Measurements from ENCODE around the gene GRIN2A.

The GRIN2A gene

GRCh38 chr16:9827062-9827752, 355.0 kb downstream of the GRIN2A start:
- H3K27ac ChIP-seq (ENCODE audit: low read length), result no peak overlapping the region
- H3K4me1 ChIP-seq (ENCODE audit: control insufficient read depth in 1 of 2, insufficient read depth in 2 of 2, low read length in 2 of 2), result no peaks in the 10 kb centered on the region
- H3K36me3 ChIP-seq (ENCODE audit: control insufficient read depth in 1 of 2, insufficient read depth in 2 of 2, low read length in 2 of 2), result no peaks in the 10 kb centered on the region
- H3K27me3 ChIP-seq (ENCODE audit: low read depth, low read length), result no peaks in the 10 kb centered on the region
- no peak overlapping the region for H3K4me3 ChIP-seq (ENCODE audit: low read depth in 1 of 2, low read length in 2 of 2)
- H3K9me3 ChIP-seq (ENCODE audit: control insufficient read depth in 1 of 2, low read length in 2 of 2), result no peaks in the 10 kb centered on the region

- no peaks in the 10 kb centered on the region for H3K27me3 ChIP-seq (ENCODE audit: low read depth, low read length)
- no peaks in the 10 kb centered on the region for H3K36me3 ChIP-seq (ENCODE audit: control insufficient read depth in 1 of 2, insufficient read depth in 2 of 2, low read length in 2 of 2)
- H3K27ac ChIP-seq (ENCODE audit: low read length), result no peak overlapping the region
- no peaks in the 10 kb centered on the region for H3K4me1 ChIP-seq (ENCODE audit: control insufficient read depth in 1 of 2, insufficient read depth in 2 of 2, low read length in 2 of 2)
- no peak overlapping the region for H3K4me3 ChIP-seq (ENCODE audit: low read depth in 1 of 2, low read length in 2 of 2)
- no peaks in the 10 kb centered on the region for H3K9me3 ChIP-seq (ENCODE audit: control insufficient read depth in 1 of 2, low read length in 2 of 2)
These were observed 355.6 kb downstream of the GRIN2A start for GRCh38 chr16:9826656-9827055.

DNA sequence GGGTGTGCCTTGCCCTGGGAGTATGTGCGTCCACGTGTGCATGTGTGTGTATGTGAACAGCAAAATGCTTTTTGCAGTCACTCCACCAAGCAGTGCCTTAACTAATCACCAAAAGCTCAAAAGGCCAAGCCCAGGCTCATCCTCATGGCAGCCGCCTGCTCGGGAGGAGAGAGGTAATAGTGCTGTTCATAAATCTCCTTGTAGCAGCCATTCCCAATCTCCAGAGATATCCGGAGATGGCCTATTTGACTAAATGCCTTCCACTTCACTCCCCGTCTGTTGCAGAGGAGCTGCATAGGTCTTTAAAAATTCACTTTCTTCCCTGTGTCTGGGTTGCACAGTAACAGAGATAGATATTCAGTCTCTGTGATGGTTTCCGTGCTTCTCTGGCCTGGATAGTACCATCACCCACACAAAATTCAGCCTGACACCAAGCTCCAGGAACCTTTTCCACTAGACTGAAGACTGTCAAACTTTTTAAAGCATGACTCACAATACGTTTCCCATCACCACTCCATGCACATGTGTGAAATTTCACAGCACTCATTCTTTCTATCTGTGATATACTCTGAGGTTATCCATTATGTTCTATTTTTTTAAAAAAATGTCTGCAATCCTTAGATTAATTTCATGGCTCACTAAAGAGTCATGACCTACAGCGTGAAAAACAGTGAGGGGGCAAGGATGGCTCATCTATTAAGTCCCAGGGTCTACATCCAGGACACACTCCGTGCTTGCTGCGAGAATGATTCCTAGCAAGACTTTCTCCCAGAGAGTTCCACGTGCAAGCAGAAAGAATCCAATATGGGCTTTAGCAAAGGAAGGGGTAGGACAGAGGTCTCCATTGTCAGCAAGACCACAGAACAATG, 357.8 kb downstream of the GRIN2A start:
- Histone ChIP-seq H3K4me3 (ENCODE audit: low read depth in 1 of 2, low read length in 2 of 2) (no peak overlapping the region), H3K36me3 (ENCODE audit: control insufficient read depth in 1 of 2, insufficient read depth in 2 of 2, low read length in 2 of 2) (no peaks in the 10 kb centered on the region), H3K9me3 (ENCODE audit: control insufficient read depth in 1 of 2, low read length in 2 of 2) (no peaks in the 10 kb centered on the region), H3K4me1 (ENCODE audit: control insufficient read depth in 1 of 2, insufficient read depth in 2 of 2, low read length in 2 of 2) (no peaks in the 10 kb centered on the region), H3K27ac (ENCODE audit: low read length) (no peak overlapping the region), H3K27me3 (ENCODE audit: low read depth, low read length) (no peaks in the 10 kb centered on the region)

DNA sequence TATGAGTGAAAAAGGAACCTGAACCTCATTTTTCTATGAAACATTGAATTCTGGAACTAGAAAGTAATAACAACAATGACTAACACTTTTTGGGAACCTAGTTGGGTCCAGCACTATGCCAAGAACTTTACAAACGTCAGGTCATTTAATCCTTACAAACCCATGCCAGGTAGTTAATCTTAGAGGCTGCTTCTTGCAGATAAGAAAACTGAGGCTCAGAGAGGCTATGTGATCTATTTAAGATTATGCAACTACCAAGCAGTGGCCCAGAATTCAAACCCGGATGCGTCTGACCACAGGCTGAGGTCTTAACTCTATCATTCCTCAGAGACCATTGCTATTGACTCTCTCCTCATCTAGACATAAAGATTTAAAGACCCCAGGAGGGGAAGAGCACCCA, 358.7 kb downstream of the GRIN2A start:
- no peak overlapping the region for H3K27ac ChIP-seq (ENCODE audit: low read length)
- H3K4me1 ChIP-seq (ENCODE audit: control insufficient read depth in 1 of 2, insufficient read depth in 2 of 2, low read length in 2 of 2), result no peaks in the 10 kb centered on the region
- H3K4me3 ChIP-seq (ENCODE audit: low read depth in 1 of 2, low read length in 2 of 2), result no peak overlapping the region
- H3K27me3 ChIP-seq (ENCODE audit: low read depth, low read length), result no peaks in the 10 kb centered on the region
- H3K9me3 ChIP-seq (ENCODE audit: control insufficient read depth in 1 of 2, low read length in 2 of 2), result no peaks in the 10 kb centered on the region
- H3K36me3 ChIP-seq (ENCODE audit: control insufficient read depth in 1 of 2, insufficient read depth in 2 of 2, low read length in 2 of 2), result no peaks in the 10 kb centered on the region

- Histone ChIP-seq H3K36me3 (ENCODE audit: control insufficient read depth in 1 of 2, insufficient read depth in 2 of 2, low read length in 2 of 2) (no peaks in the 10 kb centered on the region), H3K4me3 (ENCODE audit: low read depth in 1 of 2, low read length in 2 of 2) (no peak overlapping the region), H3K27ac (ENCODE audit: low read length) (no peak overlapping the region), H3K9me3 (ENCODE audit: control insufficient read depth in 1 of 2, low read length in 2 of 2) (no peaks in the 10 kb centered on the region), H3K27me3 (ENCODE audit: low read depth, low read length) (no peaks in the 10 kb centered on the region), H3K4me1 (ENCODE audit: control insufficient read depth in 1 of 2, insufficient read depth in 2 of 2, low read length in 2 of 2) (no peaks in the 10 kb centered on the region)
These were observed 360.3 kb downstream of the GRIN2A start for GRCh38 chr16:9821970-9822369.

- Histone ChIP-seq H3K36me3 (ENCODE audit: control insufficient read depth in 1 of 2, insufficient read depth in 2 of 2, low read length in 2 of 2) (no peaks in the 10 kb centered on the region), H3K4me3 (ENCODE audit: low read depth in 1 of 2, low read length in 2 of 2) (no peak overlapping the region), H3K9me3 (ENCODE audit: control insufficient read depth in 1 of 2, low read length in 2 of 2) (no peaks in the 10 kb centered on the region), H3K27me3 (ENCODE audit: low read depth, low read length) (no peaks in the 10 kb centered on the region), H3K27ac (ENCODE audit: low read length) (no peak overlapping the region), H3K4me1 (ENCODE audit: control insufficient read depth in 1 of 2, insufficient read depth in 2 of 2, low read length in 2 of 2) (no peaks in the 10 kb centered on the region)
These were observed 360.9 kb downstream of the GRIN2A start for GRCh38 chr16:9821331-9821730.

DNA sequence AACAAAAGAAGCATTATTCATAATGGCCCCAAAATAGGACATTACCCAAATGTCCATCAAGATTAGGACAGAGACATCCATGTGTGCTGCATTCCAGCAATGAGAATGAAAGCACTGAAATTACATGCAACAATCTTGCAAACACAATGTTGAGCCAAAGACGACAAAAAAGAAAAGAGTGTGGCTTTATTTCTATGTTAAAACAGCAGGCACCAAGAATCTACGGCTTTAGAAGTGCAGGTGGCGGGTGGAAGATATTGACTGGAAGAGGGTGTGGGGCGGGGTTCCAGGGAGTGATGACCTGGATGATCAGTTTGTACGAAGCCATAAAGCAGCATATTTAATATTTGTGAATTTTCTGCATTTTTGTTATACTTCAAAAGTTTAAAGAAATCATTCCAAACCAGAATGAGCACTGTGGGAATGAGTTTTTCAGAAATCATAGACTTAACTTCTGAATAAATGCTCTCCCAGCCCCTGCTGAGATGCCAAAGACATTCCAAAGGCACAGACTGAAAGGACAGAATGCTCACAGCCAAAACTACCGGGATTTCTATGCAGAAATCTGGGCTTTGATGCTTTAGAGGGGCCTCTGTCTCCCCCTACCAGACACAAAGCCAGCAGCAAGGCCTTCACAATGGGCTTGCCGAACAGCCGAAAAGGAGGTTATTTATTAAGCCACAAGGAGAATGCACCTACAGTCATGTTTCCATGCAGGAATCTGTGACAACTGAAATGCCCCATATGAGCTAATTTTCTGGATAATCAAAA, 361.6 kb downstream of the GRIN2A start:
- no peaks in the 10 kb centered on the region for H3K36me3 ChIP-seq (ENCODE audit: control insufficient read depth in 1 of 2, insufficient read depth in 2 of 2, low read length in 2 of 2)
- no peaks in the 10 kb centered on the region for H3K27me3 ChIP-seq (ENCODE audit: low read depth, low read length)
- H3K9me3 ChIP-seq (ENCODE audit: control insufficient read depth in 1 of 2, low read length in 2 of 2), result no peaks in the 10 kb centered on the region
- no peak overlapping the region for H3K27ac ChIP-seq (ENCODE audit: low read length)
- no peak overlapping the region for H3K4me3 ChIP-seq (ENCODE audit: low read depth in 1 of 2, low read length in 2 of 2)
- no peaks in the 10 kb centered on the region for H3K4me1 ChIP-seq (ENCODE audit: control insufficient read depth in 1 of 2, insufficient read depth in 2 of 2, low read length in 2 of 2)

DNA sequence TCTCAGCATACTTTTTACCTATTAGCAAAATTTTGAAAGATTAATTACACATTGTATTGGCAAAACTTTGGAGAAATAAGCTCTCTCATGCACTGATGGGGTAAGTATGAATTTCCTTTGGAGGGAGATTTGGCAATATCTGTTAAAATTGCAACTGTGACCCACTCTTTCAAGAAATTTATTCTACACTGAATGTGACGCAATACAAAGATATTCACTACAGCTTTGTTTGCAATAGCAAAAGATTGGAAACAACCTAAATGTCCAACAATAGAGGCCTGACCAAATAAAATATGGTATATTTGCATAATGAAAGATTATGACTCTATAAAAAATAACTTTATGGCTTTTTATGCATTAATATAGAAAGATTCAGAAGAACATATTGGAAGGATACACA, 363.5 kb downstream of the GRIN2A start:
- no peaks in the 10 kb centered on the region for H3K9me3 ChIP-seq (ENCODE audit: control insufficient read depth in 1 of 2, low read length in 2 of 2)
- H3K27me3 ChIP-seq (ENCODE audit: low read depth, low read length), result no peaks in the 10 kb centered on the region
- H3K36me3 ChIP-seq (ENCODE audit: control insufficient read depth in 1 of 2, insufficient read depth in 2 of 2, low read length in 2 of 2), result no peaks in the 10 kb centered on the region
- no peak overlapping the region for H3K27ac ChIP-seq (ENCODE audit: low read length)
- H3K4me1 ChIP-seq (ENCODE audit: control insufficient read depth in 1 of 2, insufficient read depth in 2 of 2, low read length in 2 of 2), result no peaks in the 10 kb centered on the region
- H3K4me3 ChIP-seq (ENCODE audit: low read depth in 1 of 2, low read length in 2 of 2), result no peak overlapping the region

- Histone ChIP-seq H3K4me3 (ENCODE audit: low read depth in 1 of 2, low read length in 2 of 2) (no peak overlapping the region), H3K27me3 (ENCODE audit: low read depth, low read length) (no peaks in the 10 kb centered on the region), H3K27ac (ENCODE audit: low read length) (no peak overlapping the region), H3K4me1 (ENCODE audit: control insufficient read depth in 1 of 2, insufficient read depth in 2 of 2, low read length in 2 of 2) (no peaks in the 10 kb centered on the region), H3K36me3 (ENCODE audit: control insufficient read depth in 1 of 2, insufficient read depth in 2 of 2, low read length in 2 of 2) (no peaks in the 10 kb centered on the region), H3K9me3 (ENCODE audit: control insufficient read depth in 1 of 2, low read length in 2 of 2) (no peaks in the 10 kb centered on the region)
These were observed 364.6 kb downstream of the GRIN2A start for GRCh38 chr16:9817586-9817985.

- Histone ChIP-seq H3K27me3 (ENCODE audit: low read depth, low read length) (no peaks in the 10 kb centered on the region), H3K4me1 (ENCODE audit: control insufficient read depth in 1 of 2, insufficient read depth in 2 of 2, low read length in 2 of 2) (no peaks in the 10 kb centered on the region), H3K4me3 (ENCODE audit: low read depth in 1 of 2, low read length in 2 of 2) (no peak overlapping the region), H3K36me3 (ENCODE audit: control insufficient read depth in 1 of 2, insufficient read depth in 2 of 2, low read length in 2 of 2) (no peaks in the 10 kb centered on the region), H3K9me3 (ENCODE audit: control insufficient read depth in 1 of 2, low read length in 2 of 2) (no peaks in the 10 kb centered on the region), H3K27ac (ENCODE audit: low read length) (no peak overlapping the region)
These were observed 365.6 kb downstream of the GRIN2A start for GRCh38 chr16:9816644-9817043.

DNA sequence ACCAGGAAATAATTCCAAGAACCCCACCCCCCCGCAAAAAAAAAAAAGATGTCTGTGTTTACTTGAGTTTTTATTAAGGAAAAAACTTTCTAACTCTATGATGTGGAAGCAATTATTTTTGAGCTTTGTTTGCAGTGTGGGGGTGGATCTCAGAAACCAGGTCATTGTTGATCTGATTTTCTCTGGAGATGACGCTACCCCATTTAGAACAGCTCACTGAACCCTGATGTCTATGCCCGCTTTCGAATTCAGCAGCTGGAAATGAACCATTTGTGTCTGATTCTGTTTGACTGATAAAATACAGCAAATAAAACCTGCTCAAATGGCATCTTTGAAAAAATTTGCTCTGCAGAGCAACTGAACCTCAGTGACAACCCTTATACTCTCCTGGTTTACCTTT, 368.6 kb downstream of the GRIN2A start:
- Histone ChIP-seq H3K4me3 (ENCODE audit: low read depth in 1 of 2, low read length in 2 of 2) (no peak overlapping the region), H3K27ac (ENCODE audit: low read length) (no peak overlapping the region), H3K4me1 (ENCODE audit: control insufficient read depth in 1 of 2, insufficient read depth in 2 of 2, low read length in 2 of 2) (no peaks in the 10 kb centered on the region), H3K27me3 (ENCODE audit: low read depth, low read length) (no peaks in the 10 kb centered on the region), H3K9me3 (ENCODE audit: control insufficient read depth in 1 of 2, low read length in 2 of 2) (no peaks in the 10 kb centered on the region), H3K36me3 (ENCODE audit: control insufficient read depth in 1 of 2, insufficient read depth in 2 of 2, low read length in 2 of 2) (no peaks in the 10 kb centered on the region)

Measured in muscle layer of duodenum (tissue), 2 donors.